Measurements from ENCODE around the gene NAA50. TPM values are rescaled to one million over a fixed set of nuclear protein-coding genes. Genes with fewer than 3 reads are reported as not detected.

NAA50 gene
- total RNA-seq, 1 experiment from 2014 or later: 188 TPM

GRCh38 chr3:113685956-113686721, 59.9 kb downstream of the NAA50 start:
- CTCF ChIA-PET: no interaction called here
- Histone ChIP-seq H3K4me1 (peaks cover 6% of the 10 kb centered on the region; the same call in 1 of the 2 replicates), H3K36me3 (ENCODE audit: control insufficient read depth, insufficient read depth, low read length) (no peaks in the 10 kb centered on the region), H3K27me3 (replicated peaks; ENCODE audit: control insufficient read depth, insufficient read depth, low read length) (no peaks in the 10 kb centered on the region), H3K9me3 (peaks cover 7% of the 10 kb centered on the region; the same call in 1 of the 2 replicates), H3K4me3 (ENCODE audit: low read depth, low read length) (no peak overlapping the region)
- POLR2A ChIA-PET: no interaction called here
- H3K4me3 Mint-ChIP-seq (ENCODE audit: unreplicated experiment): no peak overlapping the region
- no peak overlapping the region for H3K27ac Mint-ChIP-seq (ENCODE audit: unreplicated experiment)
- H3K27me3 Mint-ChIP-seq (ENCODE audit: insufficient read depth, unreplicated experiment): no peaks in the 10 kb centered on the region
- intact Hi-C loops (cut with micrococcal nuclease; ENCODE audit: unreplicated experiment): no loop called here
- TF ChIP-seq CTCF (IDR thresholded peaks at IDR 0.05; ENCODE audit: insufficient read depth in 1 of 2, low read depth in 1 of 2, low read length in 1 of 2, severe bottlenecking in 1 of 2, unreplicated experiment in 1 of 2): no peak
- peak in 1 of 2 experiments; percentile 18 for DNase-seq
- no peaks in the 10 kb centered on the region for H3K36me3 Mint-ChIP-seq (ENCODE audit: insufficient read depth, unreplicated experiment)
- peaks cover 13% of the 10 kb centered on the region for H3K9me3 Mint-ChIP-seq (ENCODE audit: unreplicated experiment)
- H3K4me1 Mint-ChIP-seq (ENCODE audit: low read depth, unreplicated experiment): no peaks in the 10 kb centered on the region
- BruUV-seq (replicated peaks): no TSS peak

GRCh38 chr3:113685124-113685523, 60.9 kb downstream of the NAA50 start:
- POLR2A ChIA-PET: no interaction called here
- no peaks in the 10 kb centered on the region for H3K36me3 ChIP-seq (ENCODE audit: control insufficient read depth, insufficient read depth, low read length)
- no peak for TF ChIP-seq CTCF (IDR thresholded peaks at IDR 0.05; ENCODE audit: insufficient read depth in 1 of 2, low read depth in 1 of 2, low read length in 1 of 2, severe bottlenecking in 1 of 2, unreplicated experiment in 1 of 2)
- intact Hi-C loops (cut with micrococcal nuclease; ENCODE audit: unreplicated experiment): no loop called here
- CTCF ChIA-PET: no interaction called here
- H3K27ac Mint-ChIP-seq (ENCODE audit: unreplicated experiment): no peak overlapping the region
- no peak for DNase-seq
- peaks cover 13% of the 10 kb centered on the region for H3K9me3 Mint-ChIP-seq (ENCODE audit: unreplicated experiment)
- H3K36me3 Mint-ChIP-seq (ENCODE audit: insufficient read depth, unreplicated experiment): no peaks in the 10 kb centered on the region
- no peaks in the 10 kb centered on the region for H3K27me3 Mint-ChIP-seq (ENCODE audit: insufficient read depth, unreplicated experiment)
- H3K4me1 ChIP-seq: peaks cover 6% of the 10 kb centered on the region; the same call in 1 of the 2 replicates
- peaks cover 7% of the 10 kb centered on the region; the same call in 1 of the 2 replicates for H3K9me3 ChIP-seq
- no peak overlapping the region for H3K4me3 ChIP-seq (ENCODE audit: low read depth, low read length)
- H3K4me3 Mint-ChIP-seq (ENCODE audit: unreplicated experiment): no peak overlapping the region
- no peaks in the 10 kb centered on the region for H3K27me3 ChIP-seq (replicated peaks; ENCODE audit: control insufficient read depth, insufficient read depth, low read length)
- no peaks in the 10 kb centered on the region for H3K4me1 Mint-ChIP-seq (ENCODE audit: low read depth, unreplicated experiment)
- no TSS peak for BruUV-seq (replicated peaks)

GRCh38 chr3:113684271-113684819, 61.7 kb downstream of the NAA50 start:
- intact Hi-C loops (cut with micrococcal nuclease; ENCODE audit: unreplicated experiment): no loop called here
- peaks cover 6% of the 10 kb centered on the region; the same call in 1 of the 2 replicates for H3K4me1 ChIP-seq

More at GRCh38 chr3:113684271-113684819, 61.7 kb downstream of the NAA50 start:
- Mint-ChIP-seq H3K4me1 (ENCODE audit: low read depth, unreplicated experiment) (no peaks in the 10 kb centered on the region), H3K9me3 (ENCODE audit: unreplicated experiment) (peaks cover 13% of the 10 kb centered on the region), H3K36me3 (ENCODE audit: insufficient read depth, unreplicated experiment) (no peaks in the 10 kb centered on the region), H3K27me3 (ENCODE audit: insufficient read depth, unreplicated experiment) (no peaks in the 10 kb centered on the region), H3K4me3 (ENCODE audit: unreplicated experiment) (no peak overlapping the region), H3K27ac (ENCODE audit: unreplicated experiment) (no peak overlapping the region)
- Histone ChIP-seq H3K27me3 (replicated peaks; ENCODE audit: control insufficient read depth, insufficient read depth, low read length) (no peaks in the 10 kb centered on the region), H3K4me3 (ENCODE audit: low read depth, low read length) (no peak overlapping the region), H3K36me3 (ENCODE audit: control insufficient read depth, insufficient read depth, low read length) (no peaks in the 10 kb centered on the region), H3K9me3 (peaks cover 7% of the 10 kb centered on the region; the same call in 1 of the 2 replicates)
- BruUV-seq (replicated peaks): no TSS peak
- DNase-seq: no peak
- ChIA-PET CTCF (no interaction called here), POLR2A (no interaction called here)
- TF ChIP-seq CTCF (IDR thresholded peaks at IDR 0.05; ENCODE audit: insufficient read depth in 1 of 2, low read depth in 1 of 2, low read length in 1 of 2, severe bottlenecking in 1 of 2, unreplicated experiment in 1 of 2): no peak

Measured in Caco-2 (cell line).